Mesothelial cell of epicardium (in vitro differentiated cells): ENCODE data around the gene CTNNA1. TPM values are rescaled to one million over a fixed set of nuclear protein-coding genes. Genes with fewer than 3 reads are reported as not detected.
"Not testable (repeated sequence)": the region's sequence is repeated elsewhere in the genome, so short reads cannot be mapped to it uniquely, and the experiment has no call there.

Source experiments
- DNase-seq, 2 experiments: peaks; one replicate each; pipeline ENCODE4 v3.0.0; 2021; ENCODE audit warnings: low spot score in 2 of 2; ENCODE audit not compliant: unreplicated experiment in 2 of 2
- H3K27ac Mint-ChIP-seq: 2 replicates; pipeline ENCODE4 v1.8.0; 2021; ENCODE audit warnings: mixed read lengths
- H3K27me3 Mint-ChIP-seq: 2 replicates; pipeline ENCODE4 v1.8.0; 2021; ENCODE audit warnings: low read depth, mixed read lengths
- H3K36me3 Mint-ChIP-seq: 2 replicates; pipeline ENCODE4 v1.8.0; 2021; ENCODE audit warnings: mixed read lengths
- H3K4me1 Mint-ChIP-seq: 2 replicates; pipeline ENCODE4 v1.8.0; 2021; ENCODE audit warnings: mixed read lengths
- H3K4me3 Mint-ChIP-seq: 2 replicates; pipeline ENCODE4 v1.8.0; 2021; ENCODE audit warnings: mild to moderate bottlenecking, moderate library complexity, mixed read lengths
- H3K9me3 Mint-ChIP-seq: 2 replicates; pipeline ENCODE4 v1.8.0; 2021; ENCODE audit warnings: mixed read lengths
- CTCF ChIP-seq: fragments of 200-600 bp; sonication (generic); IDR thresholded peaks from one replicate; pipeline ENCODE4 v1.5.0; 2021; ENCODE audit warnings: antibody characterized with exemption; ENCODE audit not compliant: unreplicated experiment
- total RNA-seq: library from RNA; stranded (reverse); gene quantifications from 3 replicates; pipeline ENCODE4 v1.2.1, GENCODE V29; 2021

CTNNA1 gene
- total RNA-seq, 1 donor from 2014 or later: 427 TPM

- H3K27me3 Mint-ChIP-seq: no peaks in the 10 kb centered on the region
- H3K9me3 Mint-ChIP-seq: peaks cover 9% of the 10 kb centered on the region
- no peak overlapping the region for H3K4me3 Mint-ChIP-seq
- H3K36me3 Mint-ChIP-seq: peaks cover 49% of the 10 kb centered on the region
- no peak for TF ChIP-seq CTCF
- peaks cover 9% of the 10 kb centered on the region for H3K4me1 Mint-ChIP-seq
- no peak overlapping the region for H3K27ac Mint-ChIP-seq
- DNase-seq: no peak
These were observed 54.0 kb downstream of the CTNNA1 start for GRCh38 chr5:138807182-138807581.

GRCh38 chr5:138809391-138809790 lies 56.2 kb downstream of the CTNNA1 start:
- Mint-ChIP-seq H3K4me3 (no peak overlapping the region), H3K36me3 (peaks cover 58% of the 10 kb centered on the region), H3K4me1 (peaks cover 5% of the 10 kb centered on the region), H3K27me3 (no peaks in the 10 kb centered on the region), H3K27ac (peak overlapping the region; percentile 52), H3K9me3 (peaks cover 9% of the 10 kb centered on the region)
- TF ChIP-seq CTCF: no peak
- no peak for DNase-seq

GRCh38 chr5:138810861-138811260 lies 57.6 kb downstream of the CTNNA1 start:
- not testable (repeated sequence) for H3K4me3 Mint-ChIP-seq
- H3K36me3 Mint-ChIP-seq: peaks cover 52% of the 10 kb centered on the region

GRCh38 chr5:138815529-138815928 lies 62.3 kb downstream of the CTNNA1 start:
- peaks cover 55% of the 10 kb centered on the region for H3K36me3 Mint-ChIP-seq
- DNase-seq: no peak
- peaks cover 13% of the 10 kb centered on the region for H3K9me3 Mint-ChIP-seq
- no peak overlapping the region for H3K27ac Mint-ChIP-seq
- H3K27me3 Mint-ChIP-seq: no peaks in the 10 kb centered on the region
- TF ChIP-seq CTCF: no peak
- no peak overlapping the region for H3K4me3 Mint-ChIP-seq
- H3K4me1 Mint-ChIP-seq: no peaks in the 10 kb centered on the region

More at GRCh38 chr5:138810861-138811260, 57.6 kb downstream of the CTNNA1 start:
- DNase-seq, H3K4me1 Mint-ChIP-seq, H3K27ac Mint-ChIP-seq, H3K9me3 Mint-ChIP-seq, H3K27me3 Mint-ChIP-seq: not testable (repeated sequence)

- H3K27ac Mint-ChIP-seq: peak overlapping the region; percentile 3
- no peaks in the 10 kb centered on the region for H3K27me3 Mint-ChIP-seq
- H3K4me3 Mint-ChIP-seq: no peak overlapping the region
- peaks cover 13% of the 10 kb centered on the region for H3K9me3 Mint-ChIP-seq
- TF ChIP-seq CTCF: no peak
- peaks cover 46% of the 10 kb centered on the region for H3K36me3 Mint-ChIP-seq
- DNase-seq: no peak
- H3K4me1 Mint-ChIP-seq: no peaks in the 10 kb centered on the region
These were observed 64.0 kb downstream of the CTNNA1 start for GRCh38 chr5:138817241-138817640.

GRCh38 chr5:138819081-138819480 lies 65.9 kb downstream of the CTNNA1 start:
- Mint-ChIP-seq H3K36me3 (peaks cover 37% of the 10 kb centered on the region), H3K27me3 (no peaks in the 10 kb centered on the region), H3K4me3 (no peak overlapping the region), H3K27ac (no peak overlapping the region), H3K9me3 (peaks cover 13% of the 10 kb centered on the region), H3K4me1 (no peaks in the 10 kb centered on the region)
- no peak for TF ChIP-seq CTCF
- no peak for DNase-seq
